ENCODE results near the gene RBFOX2.

- TF ChIP-seq TCF12 (IDR thresholded peaks at IDR 0.05) (no peak), CTCF (IDR thresholded peaks at IDR 0.05) (no peak), TEAD4 (IDR thresholded peaks at IDR 0.05; ENCODE audit: borderline replicate concordance, insufficient read depth) (no peak)
These were observed 289.3 kb downstream of the RBFOX2 start for GRCh38 chr22:35739076-35739930.
